Measurements from ENCODE around the gene SHOC2. TPM values are rescaled to one million over a fixed set of nuclear protein-coding genes. Genes with fewer than 3 reads are reported as not detected.

The SHOC2 gene
- total RNA-seq, 1 donor from 2014 or later, result 106 TPM

DNA sequence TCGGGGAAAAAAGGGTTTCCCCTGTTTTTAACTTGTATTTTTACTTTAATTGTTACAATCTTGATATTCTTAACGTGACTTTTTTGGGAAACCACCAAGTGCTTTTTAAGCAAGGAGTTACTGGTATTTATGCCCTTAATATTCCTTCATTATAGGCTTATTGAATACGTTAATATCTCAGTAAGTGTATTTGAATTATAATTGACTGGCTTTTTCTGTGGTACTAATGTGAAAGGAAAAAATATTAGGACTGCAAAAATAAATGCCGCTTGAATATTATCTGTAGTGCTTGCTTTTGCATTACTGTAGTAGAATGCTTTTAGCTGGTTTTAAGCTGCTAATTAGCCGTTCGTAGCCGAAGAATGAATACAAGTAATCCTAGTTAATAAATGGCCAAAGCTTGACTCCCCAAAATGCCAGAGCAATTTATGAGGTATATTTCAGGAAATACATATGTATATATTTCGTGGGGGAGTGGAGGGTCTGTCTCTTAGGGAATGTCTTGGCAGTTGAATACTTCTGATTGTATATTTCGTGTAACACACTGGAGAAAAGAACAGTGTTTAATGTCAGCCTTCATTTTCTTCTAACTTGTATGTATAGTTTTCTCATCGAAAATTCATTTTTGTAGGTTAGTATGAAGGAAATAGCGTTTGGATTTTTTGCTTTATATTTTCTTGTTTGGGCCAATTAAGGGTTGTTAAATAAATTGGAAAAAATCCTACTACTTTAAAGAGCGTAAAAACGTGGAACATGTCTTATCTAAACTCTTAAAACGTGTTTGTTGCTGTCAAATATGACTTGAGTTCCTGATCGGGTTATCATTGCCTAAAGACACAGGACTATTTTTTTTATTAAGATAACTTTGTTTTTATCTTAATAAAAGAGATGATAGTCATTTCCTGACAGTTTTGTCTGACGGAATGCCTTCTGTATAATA is 46.1 kb upstream of the SHOC2 start:
- intact Hi-C loops (cut with micrococcal nuclease), result loop anchor here (1.0 to 5.0 kb wide), 7 partner anchors 9 to 866 kb away; partner anchors contain the start of genes ADD3, BBIP1, MXI1 and SHOC2
- Mint-ChIP-seq H3K27ac (peak overlapping the region; percentile 95), H3K4me3 (peak overlapping the region; percentile 94), H3K36me3 (ENCODE audit: low read depth) (peaks cover 30% of the 10 kb centered on the region), H3K9me3 (no peaks in the 10 kb centered on the region), H3K4me1 (peaks cover 66% of the 10 kb centered on the region), H3K27me3 (no peaks in the 10 kb centered on the region)
- ATAC-seq (ENCODE audit: low read depth) (no peak), DNase-seq (no peak)
- POLR2A ChIA-PET, result interaction anchor here (0.6 to 3.5 kb wide), 21 partner anchors 9 to 825 kb away, joined by 3 to 107 read pairs (median 4); partner anchors contain the start of gene BBIP1
- TF ChIP-seq, protein P1, sequence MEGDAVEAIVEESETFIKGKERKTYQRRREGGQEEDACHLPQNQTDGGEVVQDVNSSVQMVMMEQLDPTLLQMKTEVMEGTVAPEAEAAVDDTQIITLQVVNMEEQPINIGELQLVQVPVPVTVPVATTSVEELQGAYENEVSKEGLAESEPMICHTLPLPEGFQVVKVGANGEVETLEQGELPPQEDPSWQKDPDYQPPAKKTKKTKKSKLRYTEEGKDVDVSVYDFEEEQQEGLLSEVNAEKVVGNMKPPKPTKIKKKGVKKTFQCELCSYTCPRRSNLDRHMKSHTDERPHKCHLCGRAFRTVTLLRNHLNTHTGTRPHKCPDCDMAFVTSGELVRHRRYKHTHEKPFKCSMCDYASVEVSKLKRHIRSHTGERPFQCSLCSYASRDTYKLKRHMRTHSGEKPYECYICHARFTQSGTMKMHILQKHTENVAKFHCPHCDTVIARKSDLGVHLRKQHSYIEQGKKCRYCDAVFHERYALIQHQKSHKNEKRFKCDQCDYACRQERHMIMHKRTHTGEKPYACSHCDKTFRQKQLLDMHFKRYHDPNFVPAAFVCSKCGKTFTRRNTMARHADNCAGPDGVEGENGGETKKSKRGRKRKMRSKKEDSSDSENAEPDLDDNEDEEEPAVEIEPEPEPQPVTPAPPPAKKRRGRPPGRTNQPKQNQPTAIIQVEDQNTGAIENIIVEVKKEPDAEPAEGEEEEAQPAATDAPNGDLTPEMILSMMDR (IDR thresholded peaks at IDR 0.05), result no peak
- CTCF ChIA-PET, result interaction anchor here (1.0 to 2.3 kb wide), 9 partner anchors 10 to 201 kb away, joined by 3 to 28 read pairs (median 4); no protein-coding TSS in a partner anchor

DNA sequence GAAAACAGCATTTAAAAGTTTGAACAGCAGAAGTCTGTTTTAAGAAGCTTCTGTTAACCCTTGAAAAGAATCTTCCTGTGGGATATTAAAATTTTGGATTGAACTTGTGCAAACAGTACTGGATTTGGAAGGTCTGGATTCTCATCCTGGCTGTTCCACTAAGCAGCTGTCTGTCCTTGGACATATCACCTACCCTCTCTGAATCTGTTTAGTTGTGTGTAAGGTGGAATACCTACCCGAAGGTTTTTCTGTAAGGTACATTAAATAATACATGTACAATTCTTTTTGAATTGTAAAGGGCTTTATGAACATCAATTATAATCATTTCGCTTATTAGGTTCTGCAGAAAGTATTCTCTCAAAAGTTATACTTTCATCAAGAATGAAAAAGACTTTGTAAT is 45.5 kb upstream of the SHOC2 start:
- intact Hi-C loops (cut with micrococcal nuclease), result loop anchor here (1.0 to 5.0 kb wide), 4 partner anchors 19 to 867 kb away; partner anchors contain the start of genes ADD3, MXI1 and SMC3
- Mint-ChIP-seq H3K4me3 (peak overlapping the region; percentile 79), H3K9me3 (no peaks in the 10 kb centered on the region), H3K27me3 (no peaks in the 10 kb centered on the region), H3K27ac (peak overlapping the region; percentile 71), H3K36me3 (ENCODE audit: low read depth) (peaks cover 37% of the 10 kb centered on the region), H3K4me1 (peaks cover 59% of the 10 kb centered on the region)
- ATAC-seq (ENCODE audit: low read depth), result no peak
- TF ChIP-seq, protein P1 (IDR thresholded peaks at IDR 0.05), result no peak
- CTCF ChIA-PET, result interaction anchor here (2.3 kb wide), 1 partner anchor 70 kb away, joined by 28 read pairs; no protein-coding TSS in a partner anchor
- POLR2A ChIA-PET, result interaction anchor here (2.1 to 3.5 kb wide), 2 partner anchors 31 to 44 kb away, joined by 15 to 107 read pairs; partner anchors contain the start of gene BBIP1
- no peak for DNase-seq

DNA sequence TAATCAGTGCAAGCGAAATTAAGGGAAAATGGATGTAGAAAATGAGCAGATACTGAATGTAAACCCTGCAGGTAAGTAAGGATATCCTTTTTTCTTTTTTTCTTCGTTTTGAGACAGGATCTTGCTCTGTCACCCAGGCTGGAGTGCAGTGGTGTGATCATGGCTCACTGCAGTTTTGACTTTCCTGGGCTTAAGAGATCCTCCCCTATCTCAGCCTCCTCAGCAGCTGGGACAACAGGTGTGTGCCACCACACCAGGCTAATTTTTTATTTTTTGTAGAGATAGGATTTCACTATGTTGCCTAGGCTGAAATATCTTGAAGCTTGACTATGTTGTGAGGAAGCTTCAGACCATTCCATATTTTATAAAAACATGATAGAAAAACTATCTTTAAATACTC is 43.4 kb upstream of the SHOC2 start:
- ATAC-seq (ENCODE audit: low read depth) (no peak), DNase-seq (no peak)
- Mint-ChIP-seq H3K4me3 (no peak overlapping the region), H3K4me1 (peaks cover 50% of the 10 kb centered on the region), H3K27ac (peak overlapping the region; percentile 59), H3K9me3 (no peaks in the 10 kb centered on the region), H3K36me3 (ENCODE audit: low read depth) (peaks cover 54% of the 10 kb centered on the region), H3K27me3 (no peaks in the 10 kb centered on the region)
- POLR2A ChIA-PET, result interaction anchor here (0.9 to 1.9 kb wide), 3 partner anchors 33 to 58 kb away, joined by 4 to 7 read pairs (median 4); no protein-coding TSS in a partner anchor
- TF ChIP-seq, protein P1 (IDR thresholded peaks at IDR 0.05), result no peak
- CTCF ChIA-PET, result interaction anchor here (1.3 to 3.1 kb wide), 3 partner anchors 23 to 73 kb away, joined by 3 to 19 read pairs (median 4); no protein-coding TSS in a partner anchor
- intact Hi-C loops (cut with micrococcal nuclease), result loop anchor here (1.0 kb wide), 1 partner anchor 7 kb away; no protein-coding TSS in a partner anchor

DNA sequence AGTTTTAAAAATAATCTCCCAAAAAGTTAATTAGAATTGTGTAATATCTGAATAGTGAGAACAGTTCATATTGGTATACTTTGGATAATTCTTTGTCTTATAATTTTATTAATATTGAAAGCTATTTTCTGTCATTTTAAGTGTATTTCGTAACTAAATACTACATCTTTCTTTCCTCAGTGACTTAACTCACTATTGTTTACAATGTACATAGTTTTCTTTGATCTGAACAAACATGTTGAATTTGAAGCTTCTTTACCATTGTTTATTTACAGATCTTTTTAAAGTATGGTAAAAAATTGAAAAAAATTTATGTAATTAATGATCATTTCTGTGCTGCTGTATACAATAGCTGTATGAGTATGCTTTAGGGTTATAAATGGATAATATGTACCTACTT is 42.6 kb upstream of the SHOC2 start:
- ChIA-PET CTCF (interaction anchor here (0.8 to 3.1 kb wide), 5 partner anchors 11 to 73 kb away, joined by 3 to 19 read pairs (median 3); no protein-coding TSS in a partner anchor), POLR2A (interaction anchor here (0.9 to 1.9 kb wide), 4 partner anchors 34 to 41 kb away, joined by 3 to 7 read pairs (median 4); partner anchors contain the start of gene BBIP1)
- H3K27ac Mint-ChIP-seq, result no peak overlapping the region
- intact Hi-C loops (cut with micrococcal nuclease), result no loop called here
- no peaks in the 10 kb centered on the region for H3K9me3 Mint-ChIP-seq
- no peak overlapping the region for H3K4me3 Mint-ChIP-seq
- H3K36me3 Mint-ChIP-seq (ENCODE audit: low read depth), result peaks cover 57% of the 10 kb centered on the region
- DNase-seq (no peak), ATAC-seq (ENCODE audit: low read depth) (no peak)
- H3K27me3 Mint-ChIP-seq, result no peaks in the 10 kb centered on the region
- H3K4me1 Mint-ChIP-seq, result peaks cover 51% of the 10 kb centered on the region
- TF ChIP-seq, protein P1 (IDR thresholded peaks at IDR 0.05), result no peak
